DMS153 treated with DMSO at 0.1 percent for 48 hours (cell line): Measurements from ENCODE around the gene FGF5.

Experiments
- DNase-seq: peaks from one replicate; lab custom pipeline; 2025; ENCODE audit not compliant: unreplicated experiment; lab: John Stamatoyannopoulos, UW

The FGF5 gene

GRCh38 chr4:80335554-80336358, 69.3 kb downstream of the FGF5 start, which contains the start of gene CFAP299:
Gene CFAP299 (plus strand): TSS chr4:80335730.
- DNase-seq: peak; percentile 83

- peak; percentile 17 for DNase-seq
Observed at GRCh38 chr4:80336582-80336981, 70.1 kb downstream of the FGF5 start.

GRCh38 chr4:80340036-80340435, 73.6 kb downstream of the FGF5 start:
- no peak for DNase-seq
